Measurements from ENCODE around the gene LANCL2.
"Not testable (repeated sequence)": the region's sequence is repeated elsewhere in the genome, so short reads cannot be mapped to it uniquely, and the experiment has no call there.

The LANCL2 gene

GRCh38 chr7:55469721-55470120, 104.6 kb downstream of the LANCL2 start:
- no peak for DNase-seq (ENCODE audit: low read depth in 3 of 3)

- DNase-seq (ENCODE audit: low read depth in 3 of 3) = no peak
Observed at GRCh38 chr7:55470261-55470660, 105.1 kb downstream of the LANCL2 start.

GRCh38 chr7:55471594-55471993, 106.5 kb downstream of the LANCL2 start:
- not testable (repeated sequence) for DNase-seq (ENCODE audit: low read depth in 3 of 3)

- not testable (repeated sequence) for DNase-seq (ENCODE audit: low read depth in 3 of 3)
Observed at GRCh38 chr7:55472406-55472805, 107.3 kb downstream of the LANCL2 start.

- DNase-seq (ENCODE audit: low read depth in 3 of 3) = no peak
Observed at GRCh38 chr7:55472928-55473725, 108.0 kb downstream of the LANCL2 start.

GRCh38 chr7:55473932-55474331, 108.8 kb downstream of the LANCL2 start:
- DNase-seq (ENCODE audit: low read depth in 3 of 3) = no peak

GRCh38 chr7:55474944-55475854, 110.1 kb downstream of the LANCL2 start:
- DNase-seq (ENCODE audit: low read depth in 3 of 3) = no peak

- DNase-seq (ENCODE audit: low read depth in 3 of 3) = no peak
Observed at GRCh38 chr7:55475855-55476803, 111.0 kb downstream of the LANCL2 start.

GRCh38 chr7:55476852-55477780, 112.0 kb downstream of the LANCL2 start:
- DNase-seq (ENCODE audit: low read depth in 3 of 3) = no peak

GRCh38 chr7:55477781-55478374, 112.7 kb downstream of the LANCL2 start:
- DNase-seq (ENCODE audit: low read depth in 3 of 3) = no peak

GRCh38 chr7:55478700-55479099, 113.6 kb downstream of the LANCL2 start:
- no peak for DNase-seq (ENCODE audit: low read depth in 3 of 3)

GRCh38 chr7:55481155-55481554, 116.0 kb downstream of the LANCL2 start:
- no peak for DNase-seq (ENCODE audit: low read depth in 3 of 3)

- DNase-seq (ENCODE audit: low read depth in 3 of 3) = no peak
Observed at GRCh38 chr7:55483046-55483445, 117.9 kb downstream of the LANCL2 start.

All from stimulated activated CD4-positive, alpha-beta T cell treated with anti-CD3 and anti-CD28 coated beads, TNF-alpha, amount 100 ng/mL, for 48 hours (primary cell).